Pons (tissue), 1 donor: ENCODE results near the gene MKKS.
"Not testable (repeated sequence)": the region's sequence is repeated elsewhere in the genome, so short reads cannot be mapped to it uniquely, and the experiment has no call there.

ENCODE experiments used
- DNase-seq: peaks from one replicate; pipeline ENCODE4 v3.0.0-alpha.2; 2016; ENCODE audit warnings: low spot score

MKKS gene

GRCh38 chr20:10412591-10413408 lies 21.2 kb downstream of the MKKS start:
- DNase-seq, result no peak

GRCh38 chr20:10411673-10412072 lies 22.3 kb downstream of the MKKS start:
- DNase-seq, result no peak

- no peak for DNase-seq
These were observed 25.8 kb downstream of the MKKS start for GRCh38 chr20:10408108-10408813.

- DNase-seq, result no peak
These were observed 29.0 kb downstream of the MKKS start for GRCh38 chr20:10404959-10405530.

GRCh38 chr20:10404023-10404628 lies 29.9 kb downstream of the MKKS start:
- no peak for DNase-seq

- DNase-seq, result no peak
These were observed 30.9 kb downstream of the MKKS start for GRCh38 chr20:10402938-10403608.

GRCh38 chr20:10398834-10399369 lies 35.1 kb downstream of the MKKS start:
- no peak for DNase-seq

- DNase-seq, result not testable (repeated sequence)
These were observed 39.3 kb downstream of the MKKS start for GRCh38 chr20:10394752-10395151.

GRCh38 chr20:10390709-10391108 lies 43.3 kb downstream of the MKKS start:
- no peak for DNase-seq

- DNase-seq, result no peak
These were observed 45.4 kb downstream of the MKKS start for GRCh38 chr20:10388597-10388996.

GRCh38 chr20:10387686-10388085 lies 46.3 kb downstream of the MKKS start:
- no peak for DNase-seq

GRCh38 chr20:10385850-10386544 lies 48.0 kb downstream of the MKKS start:
- no peak for DNase-seq

GRCh38 chr20:10381477-10381876 lies 52.5 kb downstream of the MKKS start:
- no peak for DNase-seq

GRCh38 chr20:10379761-10380160 lies 54.3 kb downstream of the MKKS start:
- no peak for DNase-seq

GRCh38 chr20:10376270-10377075 lies 57.5 kb downstream of the MKKS start:
- no peak for DNase-seq

- DNase-seq, result no peak
These were observed 58.8 kb downstream of the MKKS start for GRCh38 chr20:10375191-10375590.

GRCh38 chr20:10374036-10374435 lies 60.0 kb downstream of the MKKS start:
- DNase-seq, result no peak

- DNase-seq, result no peak
These were observed 62.6 kb downstream of the MKKS start for GRCh38 chr20:10371467-10371866.

- DNase-seq, result no peak
These were observed 63.7 kb downstream of the MKKS start for GRCh38 chr20:10370091-10370887.

GRCh38 chr20:10369723-10370090 lies 64.3 kb downstream of the MKKS start:
- no peak for DNase-seq
